T-cell (primary cell): ENCODE results near the gene NRG3. TPM values are rescaled to one million over a fixed set of nuclear protein-coding genes. Genes with fewer than 3 reads are reported as not detected.

Experiments used
- ATAC-seq, 4 experiments: fragments of 200-7000 bp in 3 of 4; fragments of 150-1000 bp in 1 of 4; cut with Tn5 transposase; replicated peaks in 1 of 4; 1 replicate in 3 of 4; 2 replicates in 1 of 4; pipeline ENCODE4 v1.10.0; 2021; ENCODE audit warnings: moderate library complexity in 3 of 4, mild to moderate bottlenecking in 2 of 4, moderate number of reproducible peaks in 1 of 4
- CTCF ChIA-PET, 2 donors: fragments of 300-600 bp; sonication (Branson Sonifier 250); formaldehyde crosslinking; loops; one replicate each; lab custom pipeline; 2022; ENCODE audit warnings: antibody characterized with exemption in 2 of 2; lab: Charles Lee
- POLR2A ChIA-PET, 2 donors: fragments of 300-600 bp; sonication (Branson Sonifier 250); formaldehyde crosslinking; loops; one replicate each; lab custom pipeline; 2022; ENCODE audit warnings: antibody characterized with exemption in 2 of 2; lab: Charles Lee
- DNase-seq, 35 experiments: peaks; one replicate each; pipeline versions ENCODE4 v3.0.0 to v3.0.0-alpha.2; 2013 to 2023
- H3K27ac ChIP-seq: one replicate; pipeline ENCODE4 v1.5.1; 2013; ENCODE audit warnings: low read length
- H3K27me3 ChIP-seq, 2 experiments: replicated peaks in 1 of 2; 1 replicate in 1 of 2; 2 replicates in 1 of 2; pipeline versions ENCODE4 v1.6.1 to v1.7.0; 2013; ENCODE audit warnings: low read length in 1 of 2, mixed read lengths in 1 of 2; ENCODE audit not compliant: control insufficient read depth in 2 of 2, insufficient read depth in 2 of 2; ENCODE audit errors: extremely low read depth in 1 of 2
- H3K36me3 ChIP-seq, 2 donors: 1 replicate in 1 of 2; 2 replicates in 1 of 2; pipeline versions ENCODE4 v1.6.1 to v1.7.0; 2013; ENCODE audit warnings: low read length in 1 of 2; ENCODE audit not compliant: control insufficient read depth in 2 of 2, insufficient read depth in 1 of 2; ENCODE audit errors: extremely low read depth in 1 of 2
- H3K4me1 ChIP-seq, 2 experiments: 1 replicate in 1 of 2; 2 replicates in 1 of 2; pipeline versions ENCODE4 v1.6.1 to v1.7.0; 2013; ENCODE audit warnings: low read length in 2 of 2, mixed read lengths in 1 of 2; ENCODE audit not compliant: insufficient read depth in 2 of 2, control insufficient read depth in 1 of 2; ENCODE audit errors: extremely low read depth in 1 of 2
- H3K4me3 ChIP-seq, 2 donors: 1 replicate in 1 of 2; 2 replicates in 1 of 2; pipeline versions ENCODE4 v1.5.1 to v1.7.0; 2013; ENCODE audit warnings: mild to moderate bottlenecking in 2 of 2, low read length in 1 of 2, moderate library complexity in 1 of 2; ENCODE audit not compliant: control insufficient read depth in 1 of 2; ENCODE audit errors: extremely low read depth in 1 of 2
- H3K9me3 ChIP-seq: 2 replicates; pipeline ENCODE4 v1.7.0; 2013
- H3K27ac Mint-ChIP-seq, 2 donors: one replicate each; pipeline ENCODE4 v1.8.0; 2020 to 2021; ENCODE audit warnings: mild to moderate bottlenecking in 2 of 2, mixed read lengths in 2 of 2
- H3K27me3 Mint-ChIP-seq, 2 donors: one replicate each; pipeline ENCODE4 v1.8.0; 2021 to 2022; ENCODE audit warnings: mixed read lengths in 2 of 2
- H3K36me3 Mint-ChIP-seq: one replicate; pipeline ENCODE4 v1.8.0; 2021; ENCODE audit warnings: mixed read lengths
- H3K4me1 Mint-ChIP-seq, 3 donors: one replicate each; pipeline ENCODE4 v1.8.0; 2020 to 2022; ENCODE audit warnings: mixed read lengths in 3 of 3, mild to moderate bottlenecking in 1 of 3
- H3K4me3 Mint-ChIP-seq, 3 donors: one replicate each; pipeline ENCODE4 v1.8.0; 2020 to 2022; ENCODE audit warnings: mild to moderate bottlenecking in 3 of 3, mixed read lengths in 3 of 3, moderate library complexity in 3 of 3
- H3K9me3 Mint-ChIP-seq, 3 donors: one replicate each; pipeline ENCODE4 v1.8.0; 2020 to 2022; ENCODE audit warnings: mixed read lengths in 3 of 3
- WGBS: methylation state at CpG from one replicate; pipeline ENCODE4 v1.1.5; 2013; ENCODE audit warnings: missing lambda C conversion rate; ENCODE audit not compliant: insufficient coverage; 5-methylcytosine and 5-hydroxymethylcytosine counted together
- total RNA-seq, 35 experiments: library from RNA in 6 of 35; stranded (reverse) in 6 of 35; fragments of 120-200 nt in 1 of 35; gene quantifications; one replicate each; pipeline versions ENCODE4 v1.2.1 to v1.2.4 and lab custom pipeline; 2013 to 2026

The NRG3 gene
- total RNA-seq, 5 donors from 2014 or later (not counting 1 experiment from before 2014, with no cell fraction given), result 0.12 TPM; not detected in 4

GRCh38 chr10:82796510-82796909 lies 921.5 kb downstream of the NRG3 start:
- no peaks in the 10 kb centered on the region for H3K27me3 Mint-ChIP-seq
- ATAC-seq (no peak), DNase-seq (no peak)
- POLR2A ChIA-PET, result no interaction called here
- peaks cover 0 to 4% (median 0%) of the 10 kb centered on the region in 3 donors for H3K9me3 Mint-ChIP-seq
- H3K36me3 Mint-ChIP-seq, result no peaks in the 10 kb centered on the region
- H3K4me3 ChIP-seq, result no peak overlapping the region
- no peaks in the 10 kb centered on the region for H3K27me3 ChIP-seq
- no peak overlapping the region for H3K27ac ChIP-seq
- no peaks in the 10 kb centered on the region for H3K4me1 ChIP-seq
- H3K36me3 ChIP-seq, result no peaks in the 10 kb centered on the region
- H3K4me1 Mint-ChIP-seq, result no peaks in the 10 kb centered on the region
- no peak overlapping the region for H3K4me3 Mint-ChIP-seq
- H3K9me3 ChIP-seq, result no peaks in the 10 kb centered on the region
- CTCF ChIA-PET, result interaction anchor here in 1 of 2 donors (0.9 kb wide), 1 partner anchor 1075 kb away, joined by 3 read pairs; no protein-coding TSS in a partner anchor
- H3K27ac Mint-ChIP-seq, result no peak overlapping the region

GRCh38 chr10:82801289-82801688 lies 926.3 kb downstream of the NRG3 start:
- H3K4me1 ChIP-seq, result no peaks in the 10 kb centered on the region
- no peak for ATAC-seq
- Mint-ChIP-seq H3K27ac (no peak overlapping the region), H3K9me3 (peaks cover 0 to 9% (median 0%) of the 10 kb centered on the region in 3 donors), H3K27me3 (no peaks in the 10 kb centered on the region), H3K4me1 (no peaks in the 10 kb centered on the region), H3K36me3 (no peaks in the 10 kb centered on the region), H3K4me3 (no peak overlapping the region)
- no peaks in the 10 kb centered on the region for H3K9me3 ChIP-seq
- H3K27me3 ChIP-seq, result no peaks in the 10 kb centered on the region
- no peak overlapping the region for H3K4me3 ChIP-seq
- DNase-seq, result no peak
- H3K27ac ChIP-seq, result no peak overlapping the region
- CTCF ChIA-PET, result no interaction called here
- WGBS, result no CpG with 5 or more reads among the region's 1 CpG
- H3K36me3 ChIP-seq, result no peaks in the 10 kb centered on the region
- POLR2A ChIA-PET, result no interaction called here

- DNase-seq, result no peak
- no peak for ATAC-seq
- no peak overlapping the region for H3K4me3 ChIP-seq
- H3K4me3 Mint-ChIP-seq, result no peak overlapping the region
- H3K27me3 ChIP-seq, result no peaks in the 10 kb centered on the region
- H3K27ac ChIP-seq, result no peak overlapping the region
- no peaks in the 10 kb centered on the region for H3K4me1 ChIP-seq
- no peak overlapping the region for H3K27ac Mint-ChIP-seq
- H3K4me1 Mint-ChIP-seq, result no peaks in the 10 kb centered on the region
- no peaks in the 10 kb centered on the region for H3K9me3 ChIP-seq
- no peaks in the 10 kb centered on the region for H3K36me3 Mint-ChIP-seq
- 80% methylated on average over 1 of the region's 1 CpG for WGBS
- ChIA-PET CTCF (no interaction called here), POLR2A (no interaction called here)
- H3K27me3 Mint-ChIP-seq, result no peaks in the 10 kb centered on the region
- no peaks in the 10 kb centered on the region for H3K36me3 ChIP-seq
- H3K9me3 Mint-ChIP-seq, result peaks cover 4 to 8% (median 5%) of the 10 kb centered on the region in 3 donors
These were observed 936.6 kb downstream of the NRG3 start for GRCh38 chr10:82811621-82812020.

- Mint-ChIP-seq H3K9me3 (peaks cover 7 to 10% (median 8%) of the 10 kb centered on the region in 3 donors), H3K27me3 (no peaks in the 10 kb centered on the region), H3K36me3 (no peaks in the 10 kb centered on the region), H3K4me1 (no peaks in the 10 kb centered on the region), H3K27ac (no peak overlapping the region), H3K4me3 (no peak overlapping the region)
- ChIA-PET CTCF (no interaction called here), POLR2A (no interaction called here)
- Histone ChIP-seq H3K4me1 (no peaks in the 10 kb centered on the region), H3K4me3 (no peak overlapping the region), H3K36me3 (no peaks in the 10 kb centered on the region), H3K9me3 (no peaks in the 10 kb centered on the region), H3K27me3 (no peaks in the 10 kb centered on the region), H3K27ac (no peak overlapping the region)
- no peak for DNase-seq
- ATAC-seq, result no peak
- WGBS, result 90% methylated on average over 3 of the region's 5 CpGs
These were observed 938.9 kb downstream of the NRG3 start for GRCh38 chr10:82813856-82814255.

DNA sequence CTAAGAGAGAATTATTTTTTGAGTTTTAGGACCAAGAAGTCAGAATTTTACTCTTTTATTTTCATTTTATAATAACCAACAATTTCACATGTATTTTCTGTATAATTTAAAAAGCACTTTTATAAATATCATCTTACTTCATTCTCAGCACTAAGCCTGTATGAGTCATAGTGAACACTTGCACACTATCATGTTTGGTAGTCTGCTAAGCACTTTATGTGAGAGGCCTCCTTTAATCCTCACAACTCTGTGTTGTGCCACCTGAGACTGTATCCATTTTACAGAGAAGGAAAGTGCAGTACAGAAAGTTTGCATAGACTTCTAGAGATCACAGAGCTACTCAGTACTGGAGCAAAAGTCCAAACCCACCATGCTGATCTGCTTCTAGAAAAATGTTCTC lies 939.6 kb downstream of the NRG3 start:
- ATAC-seq, result no peak
- no peaks in the 10 kb centered on the region for H3K27me3 Mint-ChIP-seq
- Histone ChIP-seq H3K4me1 (no peaks in the 10 kb centered on the region), H3K36me3 (no peaks in the 10 kb centered on the region), H3K27me3 (no peaks in the 10 kb centered on the region), H3K4me3 (no peak overlapping the region), H3K27ac (no peak overlapping the region), H3K9me3 (no peaks in the 10 kb centered on the region)
- no peak overlapping the region for H3K27ac Mint-ChIP-seq
- H3K9me3 Mint-ChIP-seq, result peaks cover 7 to 10% (median 8%) of the 10 kb centered on the region in 3 donors
- no peaks in the 10 kb centered on the region for H3K36me3 Mint-ChIP-seq
- no peaks in the 10 kb centered on the region for H3K4me1 Mint-ChIP-seq
- ChIA-PET POLR2A (no interaction called here), CTCF (no interaction called here)
- DNase-seq, result no peak
- no peak overlapping the region for H3K4me3 Mint-ChIP-seq

- WGBS, result 63% methylated on average over 7 of the region's 7 CpGs
- Mint-ChIP-seq H3K36me3 (no peaks in the 10 kb centered on the region), H3K4me1 (no peaks in the 10 kb centered on the region), H3K27me3 (no peaks in the 10 kb centered on the region), H3K4me3 (no peak overlapping the region), H3K27ac (no peak overlapping the region), H3K9me3 (peaks cover 7 to 10% (median 8%) of the 10 kb centered on the region in 3 donors)
- Histone ChIP-seq H3K27me3 (no peaks in the 10 kb centered on the region), H3K9me3 (no peaks in the 10 kb centered on the region), H3K27ac (no peak overlapping the region), H3K4me3 (no peak overlapping the region), H3K4me1 (no peaks in the 10 kb centered on the region), H3K36me3 (no peaks in the 10 kb centered on the region)
- ChIA-PET POLR2A (no interaction called here), CTCF (no interaction called here)
- ATAC-seq (no peak), DNase-seq (no peak)
These were observed 940.7 kb downstream of the NRG3 start for GRCh38 chr10:82815680-82816079.
